ENCODE measurements around the gene EFCAB6. TPM values are rescaled to one million over a fixed set of nuclear protein-coding genes. Genes with fewer than 3 reads are reported as not detected.

The EFCAB6 gene
- total RNA-seq, 1 experiment from 2014 or later = 1.7 TPM

- DNase-seq (ENCODE audit: low read depth) = no peak
Measured at GRCh38 chr22:43637275-43638260, 174.5 kb downstream of the EFCAB6 start.

GRCh38 chr22:43636086-43636485 lies 176.0 kb downstream of the EFCAB6 start:
- DNase-seq (ENCODE audit: low read depth) = no peak

- no peak for DNase-seq (ENCODE audit: low read depth)
Measured at GRCh38 chr22:43635101-43635500, 177.0 kb downstream of the EFCAB6 start.

DNA sequence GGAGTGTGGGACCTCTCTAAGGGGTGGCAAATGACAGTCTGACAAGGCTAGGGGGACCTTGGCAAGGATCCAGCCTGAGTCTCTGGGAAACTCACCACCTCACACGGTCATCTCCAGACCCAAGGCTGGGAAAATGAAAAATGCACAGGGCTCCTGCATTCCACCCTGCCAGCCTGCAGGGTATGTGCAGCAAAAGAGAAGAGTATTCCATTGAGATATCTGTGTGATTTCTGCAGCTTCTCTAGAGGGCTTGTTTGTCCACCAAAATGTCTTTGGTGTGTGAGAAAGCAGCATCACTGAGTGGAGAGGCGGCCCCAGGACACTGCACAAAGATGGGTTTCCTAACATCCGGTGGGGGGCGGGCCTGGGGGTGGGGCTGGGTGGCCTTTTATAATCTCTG lies 177.8 kb downstream of the EFCAB6 start:
- no peak for DNase-seq (ENCODE audit: low read depth)

DNA sequence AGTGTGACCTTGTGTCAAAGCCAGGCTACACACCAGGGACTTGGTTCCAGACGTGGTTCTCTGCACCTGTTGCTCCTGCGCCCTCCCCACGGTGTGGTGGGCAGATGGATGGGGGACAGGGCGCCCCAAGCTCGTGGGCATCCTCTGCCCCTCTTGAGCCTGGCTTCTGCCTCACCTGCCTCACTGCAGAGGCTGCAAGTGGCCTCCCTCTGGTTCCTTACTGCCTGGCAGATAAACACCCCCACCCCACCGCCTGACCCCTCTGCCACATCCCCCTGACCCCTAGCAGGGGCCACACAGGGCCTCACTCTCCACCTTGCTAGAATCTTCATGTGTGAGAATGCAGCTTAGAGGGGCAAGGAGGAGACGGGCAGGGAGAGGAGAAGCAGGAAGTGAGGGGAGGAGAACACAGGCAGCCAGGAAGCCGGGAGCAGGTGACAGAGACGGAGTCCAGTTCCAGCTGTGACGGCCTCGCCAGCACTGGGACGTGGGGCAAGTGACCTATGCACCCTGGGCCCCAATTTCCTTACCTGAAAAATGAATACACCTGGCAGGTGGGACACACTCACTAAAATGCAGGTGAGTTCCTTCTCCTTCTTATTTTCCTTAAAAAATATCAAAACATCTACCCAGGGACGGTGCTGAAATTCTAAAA lies 178.3 kb downstream of the EFCAB6 start:
- no peak for DNase-seq (ENCODE audit: low read depth)

DNA sequence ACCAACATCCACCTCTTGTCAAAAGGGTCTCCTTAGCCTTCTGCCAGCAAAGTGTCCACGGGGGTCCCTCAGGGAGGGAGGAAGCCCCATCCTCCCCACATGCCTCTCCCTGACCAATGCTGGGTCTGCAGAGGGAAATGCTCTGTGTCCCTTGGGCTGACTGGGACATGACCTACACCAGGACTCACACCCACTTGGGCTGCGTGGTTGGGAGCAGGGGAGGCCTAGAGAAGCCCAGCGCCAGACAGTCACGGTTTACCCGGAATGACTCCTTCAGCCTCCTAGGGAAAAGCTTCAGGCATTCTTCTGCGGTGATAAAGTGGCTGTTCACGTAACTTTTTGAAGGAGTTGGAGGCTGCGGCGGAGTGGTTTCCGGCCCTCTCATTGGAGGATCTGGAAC lies 180.3 kb downstream of the EFCAB6 start:
- DNase-seq (ENCODE audit: low read depth) = no peak

GRCh38 chr22:43631201-43631600 lies 180.9 kb downstream of the EFCAB6 start:
- no peak for DNase-seq (ENCODE audit: low read depth)

- DNase-seq (ENCODE audit: low read depth) = no peak
Measured at GRCh38 chr22:43630451-43630850, 181.7 kb downstream of the EFCAB6 start.

DNA sequence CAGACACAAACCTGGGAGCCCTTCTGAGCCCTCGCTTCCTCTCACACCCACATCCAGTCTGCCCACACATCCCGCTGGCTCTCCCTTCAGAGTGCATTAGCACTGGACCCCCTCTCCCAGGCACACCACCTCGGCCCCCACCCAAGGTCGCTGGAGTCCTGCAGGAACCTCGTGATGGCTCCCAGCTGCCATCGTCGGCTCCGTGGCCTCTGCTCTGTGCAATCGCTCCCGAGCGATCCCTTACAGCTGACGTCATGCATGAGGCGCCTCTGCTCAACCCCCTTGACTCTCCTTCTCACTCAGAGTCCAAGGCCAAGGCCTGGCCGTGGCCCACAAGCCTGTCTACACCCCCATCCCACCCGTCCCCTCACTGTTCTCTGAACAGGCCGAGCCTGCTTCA lies 183.9 kb downstream of the EFCAB6 start:
- no peak for DNase-seq (ENCODE audit: low read depth)

DNA sequence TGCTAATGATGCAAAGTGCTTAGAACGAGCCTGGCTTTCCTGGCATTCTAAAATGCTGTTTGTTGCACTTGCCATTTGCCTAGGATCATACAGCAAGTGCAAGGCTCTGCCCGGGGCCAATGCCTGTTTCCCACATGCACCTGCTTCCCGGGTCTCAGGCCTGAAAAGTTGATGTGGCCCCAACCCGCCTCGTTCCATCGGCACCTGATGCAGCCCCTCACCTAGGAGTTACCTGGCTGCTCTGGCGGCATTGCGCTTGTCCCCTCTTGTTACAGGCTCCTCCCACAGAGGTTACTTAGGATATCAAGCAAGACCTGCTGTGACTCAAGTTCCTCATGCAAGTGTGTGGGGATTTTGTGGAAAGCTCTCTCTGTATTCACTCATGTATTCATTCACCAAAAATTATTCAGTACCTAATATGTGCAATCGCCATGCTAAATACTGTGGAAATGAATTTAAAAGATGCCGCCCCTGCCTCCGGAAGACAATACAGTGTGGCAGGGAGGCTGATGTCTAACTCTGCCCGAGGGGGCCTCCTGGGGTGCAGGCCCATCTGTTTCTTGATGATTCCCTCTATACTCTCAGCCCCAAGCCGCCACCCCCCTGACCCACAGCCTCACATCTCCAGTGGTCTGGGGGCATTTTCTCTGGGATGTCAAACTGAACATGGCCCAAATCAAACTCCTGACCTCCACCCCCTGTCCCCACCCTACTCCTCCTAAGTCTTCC lies 184.5 kb downstream of the EFCAB6 start:
- no peak for DNase-seq (ENCODE audit: low read depth)

GRCh38 chr22:43625242-43625641 lies 186.9 kb downstream of the EFCAB6 start:
- DNase-seq (ENCODE audit: low read depth) = no peak

GRCh38 chr22:43624144-43624998 lies 187.7 kb downstream of the EFCAB6 start:
- no peak for DNase-seq (ENCODE audit: low read depth)

DNA sequence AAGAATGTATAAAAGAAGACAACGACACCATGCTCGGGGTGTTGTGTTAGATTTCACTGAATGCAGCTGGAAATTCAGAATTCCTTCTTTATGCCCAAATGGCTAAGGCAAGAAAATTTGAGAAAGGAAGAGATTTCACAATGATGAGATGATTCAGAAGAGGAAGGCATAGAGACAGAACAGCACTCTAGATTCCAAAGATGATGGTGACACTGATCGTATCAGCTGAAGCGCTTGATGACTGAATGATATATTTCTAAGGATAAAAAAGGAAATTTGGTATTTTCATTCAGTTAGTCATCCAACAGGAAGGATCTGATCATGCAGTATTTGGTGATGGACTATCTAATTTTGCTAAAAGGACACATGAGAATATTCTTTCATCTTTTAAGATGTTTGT lies 189.2 kb downstream of the EFCAB6 start:
- DNase-seq (ENCODE audit: low read depth) = no peak

DNA sequence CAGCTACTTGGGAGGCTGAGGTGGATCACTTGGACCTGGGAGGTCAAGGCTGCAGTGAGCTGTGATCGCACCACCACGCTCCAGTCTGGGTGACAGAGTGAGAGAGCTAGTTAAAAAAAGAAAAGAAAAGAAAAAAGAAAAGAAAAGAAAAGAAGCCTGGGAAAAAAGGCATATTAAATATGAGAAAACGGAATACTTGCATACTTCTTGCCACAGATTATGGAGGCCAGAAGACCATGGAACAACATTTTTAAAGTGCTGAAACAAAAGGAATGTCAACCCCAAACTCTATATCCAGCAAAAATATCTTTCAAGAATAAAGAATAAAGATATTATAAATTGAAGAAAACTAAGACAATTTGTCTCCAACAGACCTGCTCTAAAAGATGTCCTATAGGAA lies 191.9 kb downstream of the EFCAB6 start:
- no peak for DNase-seq (ENCODE audit: low read depth)

GRCh38 chr22:43618517-43618916 lies 193.6 kb downstream of the EFCAB6 start:
- DNase-seq (ENCODE audit: low read depth) = no peak

- no peak for DNase-seq (ENCODE audit: low read depth)
Measured at GRCh38 chr22:43616645-43617044, 195.5 kb downstream of the EFCAB6 start.

- no peak for DNase-seq (ENCODE audit: low read depth)
Measured at GRCh38 chr22:43600265-43600664, 211.8 kb downstream of the EFCAB6 start.

GRCh38 chr22:43592476-43592875 lies 219.6 kb downstream of the EFCAB6 start:
- DNase-seq (ENCODE audit: low read depth) = no peak

DNA sequence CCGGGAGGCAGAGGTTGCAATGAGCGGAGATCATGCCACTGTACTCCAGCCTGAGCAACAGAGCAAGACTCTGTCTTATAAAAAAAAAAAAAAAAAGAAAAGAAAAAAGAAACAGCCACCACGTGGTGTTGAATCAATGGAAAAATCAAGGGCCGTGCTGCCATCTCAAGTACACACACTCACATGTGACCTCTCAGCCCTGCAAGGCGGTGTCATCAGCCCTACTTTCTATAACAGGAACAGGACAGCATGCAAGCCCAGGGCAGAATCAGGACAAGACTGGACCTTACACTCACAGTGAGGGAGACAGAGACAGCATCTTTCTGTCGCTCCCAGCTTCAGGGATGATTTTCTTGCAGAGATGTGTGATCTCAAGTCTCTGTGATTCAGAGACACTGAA lies 220.7 kb downstream of the EFCAB6 start:
- no peak for DNase-seq (ENCODE audit: low read depth)

- DNase-seq (ENCODE audit: low read depth) = no peak
Measured at GRCh38 chr22:43587574-43587973, 224.5 kb downstream of the EFCAB6 start.

DNA sequence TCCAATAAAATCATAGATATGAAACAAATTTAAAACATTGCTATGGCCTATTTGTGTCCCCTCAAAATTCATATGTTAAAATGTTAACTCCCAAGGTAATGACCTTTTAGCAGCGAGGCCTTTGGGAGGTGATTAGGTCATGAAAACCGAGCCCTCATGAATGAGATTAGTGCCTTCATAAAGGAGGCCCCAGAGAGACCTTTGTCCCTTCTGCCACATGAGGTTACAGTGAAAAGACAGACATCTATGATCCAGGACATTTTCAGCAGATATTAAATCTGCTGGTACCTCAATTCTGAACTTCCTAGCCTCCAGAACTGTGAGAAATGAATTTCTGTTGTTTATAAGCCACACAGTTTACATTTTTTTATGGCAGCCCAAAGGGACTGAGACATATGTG lies 228.6 kb downstream of the EFCAB6 start:
- no peak for DNase-seq (ENCODE audit: low read depth)

All from LHCN-M2 (cell line).